Measurements from ENCODE around the gene ANKMY1.
"Not testable (repeated sequence)": the region's sequence is repeated elsewhere in the genome, so short reads cannot be mapped to it uniquely, and the experiment has no call there.

Gene ANKMY1

DNA sequence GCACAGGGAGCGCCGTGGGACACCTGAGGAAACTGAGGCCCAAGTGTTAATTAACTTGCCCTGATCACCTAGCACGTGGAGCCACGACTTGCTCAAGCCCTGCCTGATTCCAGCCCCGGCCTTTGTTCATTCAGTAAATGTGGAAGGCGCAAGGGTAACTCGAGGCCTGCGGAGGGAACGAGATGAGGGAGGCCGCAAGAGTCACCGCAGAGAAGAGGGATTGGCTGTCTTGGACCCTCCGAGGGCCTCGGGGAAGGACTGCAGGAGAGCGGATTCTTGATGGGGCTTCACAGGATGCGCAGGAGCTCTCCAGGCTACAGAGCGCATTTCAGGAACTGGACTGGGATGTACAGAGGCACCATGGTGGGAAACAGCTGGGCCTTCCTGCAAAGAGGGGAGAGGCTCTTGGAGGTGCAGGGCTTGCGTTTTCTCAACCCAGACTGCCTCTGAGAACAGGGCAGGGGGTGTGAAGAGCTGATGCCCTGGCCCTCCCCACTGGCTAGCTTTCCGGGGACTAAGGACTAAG, 511 bp upstream of the ANKMY1 start:
- H3K9me3 Mint-ChIP-seq = no peaks in the 10 kb centered on the region
- peaks cover 55% of the 10 kb centered on the region for H3K4me1 Mint-ChIP-seq
- no peak overlapping the region for H3K27ac Mint-ChIP-seq
- H3K36me3 Mint-ChIP-seq = peaks cover 8% of the 10 kb centered on the region
- peak overlapping the region; percentile 92 for H3K4me3 Mint-ChIP-seq
- no peaks in the 10 kb centered on the region for H3K27me3 Mint-ChIP-seq

DNA sequence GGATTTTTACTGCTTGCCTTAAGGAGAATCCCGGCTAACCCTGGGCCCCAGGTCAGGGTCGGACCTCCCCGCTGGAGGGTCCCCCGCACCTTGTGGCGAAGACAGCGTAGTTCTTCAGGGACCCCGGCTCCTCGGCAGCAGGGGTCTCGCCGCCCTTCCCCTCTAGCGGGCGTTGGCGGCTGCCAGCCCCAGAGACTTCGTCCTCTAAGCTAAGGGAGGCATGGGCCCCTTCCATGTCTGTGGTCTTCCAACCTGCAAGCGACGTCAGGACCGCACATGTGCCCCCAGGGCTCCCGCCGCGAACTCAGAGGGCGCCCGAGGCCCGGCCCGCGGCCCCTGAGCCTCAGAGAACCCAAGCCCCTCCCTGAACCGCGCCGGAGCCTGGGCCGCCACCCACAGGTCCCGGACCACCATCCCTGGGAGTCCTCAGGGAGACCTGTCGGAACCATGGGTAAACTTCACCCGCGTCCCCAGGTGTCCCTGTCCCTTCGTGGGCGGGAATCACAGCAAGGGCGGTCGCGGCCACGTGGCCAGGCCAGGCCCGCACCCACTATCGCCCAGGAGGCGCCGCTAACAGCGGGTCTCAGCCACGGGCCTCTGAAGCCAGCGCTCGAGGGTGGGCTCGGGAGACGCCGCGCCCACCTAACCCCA, 562 bp downstream of the ANKMY1 start:
- Mint-ChIP-seq H3K4me1 (peaks cover 46% of the 10 kb centered on the region), H3K27me3 (no peaks in the 10 kb centered on the region), H3K4me3 (peak overlapping the region; percentile 63), H3K27ac (no peak overlapping the region), H3K36me3 (peaks cover 10% of the 10 kb centered on the region), H3K9me3 (no peaks in the 10 kb centered on the region)

DNA sequence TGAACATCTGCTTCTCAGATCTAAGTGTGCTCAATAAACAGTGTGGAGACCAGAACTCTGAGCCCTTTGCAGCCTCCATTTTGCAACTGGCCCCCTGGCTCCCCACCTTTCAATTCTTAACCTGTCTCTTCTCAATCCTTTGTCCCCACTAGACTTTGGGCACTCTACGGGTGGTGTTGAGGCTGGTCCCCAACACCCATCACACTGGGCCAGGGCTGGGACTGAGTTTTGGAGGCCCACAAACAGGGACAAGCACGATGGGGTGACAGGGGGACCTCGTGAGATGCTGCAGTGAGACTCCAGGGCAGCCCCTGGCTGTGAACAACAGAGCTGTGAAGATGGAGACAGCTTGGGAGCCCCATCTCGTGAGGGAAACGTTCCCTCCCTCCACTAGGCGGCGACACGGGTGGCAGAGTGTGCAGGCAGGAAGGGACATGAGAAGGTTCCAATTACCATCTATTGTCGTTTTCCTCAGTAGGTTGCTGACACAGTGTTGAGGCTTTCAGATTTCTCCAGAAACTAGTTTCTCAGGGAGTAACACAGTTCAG, 1.2 kb downstream of the ANKMY1 start:
- H3K9me3 Mint-ChIP-seq = no peaks in the 10 kb centered on the region
- H3K4me3 Mint-ChIP-seq = peak overlapping the region; percentile 63
- no peaks in the 10 kb centered on the region for H3K27me3 Mint-ChIP-seq
- H3K27ac Mint-ChIP-seq = no peak overlapping the region
- peaks cover 14% of the 10 kb centered on the region for H3K36me3 Mint-ChIP-seq
- H3K4me1 Mint-ChIP-seq = peaks cover 44% of the 10 kb centered on the region

DNA sequence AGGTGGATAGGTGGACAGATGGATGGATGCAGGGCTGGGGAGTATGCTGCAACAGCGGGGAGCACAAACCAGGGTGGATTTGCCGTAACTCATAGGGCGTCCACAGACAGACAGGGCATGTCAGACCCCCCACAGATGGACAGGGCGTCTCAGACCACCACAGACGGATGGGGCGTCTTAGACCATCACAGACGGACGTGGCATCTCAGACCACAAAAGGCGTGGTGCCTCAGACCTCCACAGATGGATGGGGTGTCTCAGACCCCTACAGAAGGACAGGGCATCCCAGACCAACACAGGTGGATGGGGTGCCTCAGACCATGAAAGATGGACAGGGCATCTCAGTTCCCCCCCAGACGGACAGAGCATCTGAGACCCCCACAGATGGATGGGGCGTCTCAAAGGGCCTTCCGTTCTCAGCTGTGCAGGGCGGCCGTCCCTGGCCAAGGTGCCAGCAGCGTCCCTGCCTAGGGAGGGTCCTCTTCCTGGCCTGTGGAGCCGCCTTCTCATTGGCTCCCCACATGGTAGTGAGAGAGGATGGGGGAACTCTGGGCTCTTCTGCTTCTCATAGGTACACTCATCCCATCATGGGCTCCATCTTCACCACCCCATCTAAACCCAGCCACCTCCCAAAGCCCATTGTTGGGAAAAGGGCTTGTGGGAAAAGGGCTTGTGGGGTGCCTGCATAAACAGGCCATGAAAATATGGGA, 2.1 kb downstream of the ANKMY1 start:
- Mint-ChIP-seq H3K4me1 (peaks cover 40% of the 10 kb centered on the region), H3K36me3 (peaks cover 21% of the 10 kb centered on the region), H3K27me3 (no peaks in the 10 kb centered on the region), H3K27ac (no peak overlapping the region), H3K4me3 (no peak overlapping the region), H3K9me3 (no peaks in the 10 kb centered on the region)

DNA sequence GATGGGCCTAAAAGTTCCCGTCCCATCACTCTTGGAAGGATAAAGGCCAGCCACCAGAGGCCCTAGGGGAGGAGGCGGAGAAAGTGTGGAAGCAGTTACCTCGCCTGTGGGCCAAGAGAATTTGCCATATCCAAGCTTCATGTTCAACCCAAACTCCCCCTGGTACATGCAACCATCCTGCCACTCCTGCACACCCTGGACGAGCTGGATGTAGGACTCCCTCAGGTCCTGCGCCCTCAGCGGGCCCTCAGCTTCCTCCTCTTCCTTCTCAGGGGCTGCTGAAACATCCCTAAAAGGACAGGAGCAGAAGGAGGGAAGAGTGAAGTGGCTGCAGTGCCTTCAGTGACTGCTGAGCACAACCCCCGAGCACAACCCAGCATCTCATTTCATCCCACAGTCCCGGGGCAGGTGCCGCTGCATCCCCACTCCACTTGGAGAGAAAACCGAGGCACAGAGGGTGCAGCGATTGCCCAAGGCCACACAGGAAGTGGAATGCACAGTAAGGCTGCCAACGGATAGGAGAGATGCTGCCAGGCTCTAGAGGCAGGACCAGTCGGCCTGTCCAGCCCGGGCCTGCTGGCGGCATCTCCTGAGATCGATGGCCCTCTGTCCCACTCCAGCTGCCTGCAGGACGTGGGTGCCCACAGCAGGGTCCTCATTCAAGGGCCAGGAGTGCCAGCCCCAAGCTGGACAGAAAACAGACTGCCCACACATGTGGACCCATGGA, 2.9 kb downstream of the ANKMY1 start:
- H3K27me3 Mint-ChIP-seq = no peaks in the 10 kb centered on the region

GRCh38 chr2:240553956-240554480, 3.8 kb downstream of the ANKMY1 start:
- Mint-ChIP-seq H3K36me3 (peaks cover 21% of the 10 kb centered on the region), H3K4me1 (peaks cover 31% of the 10 kb centered on the region), H3K27me3 (no peaks in the 10 kb centered on the region), H3K4me3 (no peak overlapping the region), H3K27ac (no peak overlapping the region), H3K9me3 (no peaks in the 10 kb centered on the region)

More for the DNA sequence above, 2.9 kb downstream of the ANKMY1 start:
- Mint-ChIP-seq H3K36me3 (peaks cover 24% of the 10 kb centered on the region), H3K4me1 (peaks cover 40% of the 10 kb centered on the region), H3K4me3 (no peak overlapping the region), H3K9me3 (no peaks in the 10 kb centered on the region), H3K27ac (no peak overlapping the region)

- Mint-ChIP-seq H3K4me3 (no peak overlapping the region), H3K27me3 (no peaks in the 10 kb centered on the region), H3K36me3 (peaks cover 18% of the 10 kb centered on the region), H3K9me3 (no peaks in the 10 kb centered on the region), H3K27ac (no peak overlapping the region), H3K4me1 (peaks cover 21% of the 10 kb centered on the region)
Measured at GRCh38 chr2:240551811-240552210, 6.0 kb downstream of the ANKMY1 start.

- peaks cover 18% of the 10 kb centered on the region for H3K36me3 Mint-ChIP-seq
- H3K4me3 Mint-ChIP-seq = no peak overlapping the region
- no peaks in the 10 kb centered on the region for H3K9me3 Mint-ChIP-seq
- H3K27ac Mint-ChIP-seq = no peak overlapping the region
- H3K4me1 Mint-ChIP-seq = peaks cover 16% of the 10 kb centered on the region
- no peaks in the 10 kb centered on the region for H3K27me3 Mint-ChIP-seq
Measured at GRCh38 chr2:240551288-240551687, 6.5 kb downstream of the ANKMY1 start.

GRCh38 chr2:240539906-240540305, 17.9 kb downstream of the ANKMY1 start:
- Mint-ChIP-seq H3K36me3 (peaks cover 30% of the 10 kb centered on the region), H3K27me3 (no peaks in the 10 kb centered on the region), H3K27ac (peak overlapping the region; percentile 42), H3K4me1 (peaks cover 19% of the 10 kb centered on the region), H3K4me3 (no peak overlapping the region), H3K9me3 (no peaks in the 10 kb centered on the region)

GRCh38 chr2:240539101-240539500, 18.7 kb downstream of the ANKMY1 start:
- H3K4me1 Mint-ChIP-seq = peaks cover 19% of the 10 kb centered on the region
- peaks cover 36% of the 10 kb centered on the region for H3K36me3 Mint-ChIP-seq
- H3K27ac Mint-ChIP-seq, H3K27me3 Mint-ChIP-seq, H3K9me3 Mint-ChIP-seq, H3K4me3 Mint-ChIP-seq: not testable (repeated sequence)

DNA sequence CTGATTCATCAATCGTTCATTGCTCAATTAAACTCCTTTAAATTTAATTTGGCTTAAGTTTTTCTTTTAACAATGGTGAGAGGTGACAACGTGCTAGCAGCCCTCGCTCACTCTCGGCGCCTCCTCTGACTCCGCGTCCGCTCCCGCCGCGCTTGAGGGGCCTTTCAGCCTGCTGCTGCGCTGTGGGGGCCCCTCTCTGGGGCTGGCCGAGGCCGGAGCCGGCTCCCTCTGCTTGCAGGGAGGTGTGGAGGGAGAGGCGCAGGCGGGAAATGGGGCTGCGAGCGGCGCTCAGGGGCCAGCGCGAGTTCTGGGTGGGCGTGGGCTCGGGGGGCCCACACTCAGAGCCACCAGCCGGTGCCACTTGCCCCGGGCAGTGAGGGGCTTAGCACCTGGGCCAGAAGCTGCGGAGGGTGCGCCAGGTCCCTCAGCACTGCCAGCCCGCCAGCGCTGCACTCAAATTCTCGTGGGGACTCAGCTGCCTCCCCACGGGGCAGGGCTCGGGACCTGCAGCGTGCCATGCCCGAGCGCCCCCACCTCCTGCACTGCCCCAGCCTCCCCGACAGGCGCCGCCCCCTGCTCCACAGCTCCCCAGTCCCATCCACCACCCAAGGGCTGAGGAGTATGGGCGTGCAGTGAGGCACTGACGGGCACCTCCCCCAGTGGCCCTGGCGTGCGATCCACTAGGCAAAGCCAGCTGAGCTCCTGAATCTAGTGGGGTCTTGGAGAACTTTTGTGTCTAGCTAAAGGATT, 19.6 kb downstream of the ANKMY1 start:
- Mint-ChIP-seq H3K36me3 (peaks cover 38% of the 10 kb centered on the region), H3K4me3 (no peak overlapping the region)

DNA sequence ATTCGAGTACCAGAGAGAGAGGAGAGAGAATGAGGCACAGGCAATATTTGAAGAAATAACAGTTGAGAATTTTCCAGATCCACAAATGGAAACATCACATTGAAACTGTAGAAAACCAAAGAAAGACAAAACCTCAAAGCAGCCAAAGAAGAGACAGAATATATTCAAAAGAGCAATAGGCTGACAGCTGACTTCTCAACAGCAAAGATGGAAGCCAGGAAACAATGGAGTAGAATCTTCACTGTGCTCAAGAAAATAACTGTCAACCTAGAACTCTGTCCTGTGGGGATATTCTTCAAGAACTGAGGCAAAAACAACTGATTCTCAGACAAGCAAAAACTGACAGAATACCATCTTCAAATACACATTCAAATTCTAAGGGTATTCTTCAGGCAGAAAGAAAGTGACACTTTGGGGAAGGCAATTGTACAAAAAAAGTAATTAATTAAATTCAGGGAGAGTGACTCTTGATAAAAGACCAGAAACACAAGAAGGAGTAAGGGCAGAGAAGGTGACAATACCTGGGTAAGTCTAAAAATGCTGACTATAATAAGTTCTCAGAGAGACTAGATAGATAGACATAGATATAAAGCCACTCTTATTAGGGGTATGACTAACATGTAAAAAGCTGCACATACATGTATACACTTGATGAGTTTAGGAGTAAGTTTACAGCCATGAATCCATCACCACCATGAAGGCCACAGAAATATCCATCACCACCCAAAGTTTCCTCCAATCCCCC, 25.6 kb downstream of the ANKMY1 start:
- no peaks in the 10 kb centered on the region for H3K27me3 Mint-ChIP-seq
- H3K9me3 Mint-ChIP-seq = peaks cover 8% of the 10 kb centered on the region
- no peak overlapping the region for H3K27ac Mint-ChIP-seq
- peaks cover 10% of the 10 kb centered on the region for H3K4me1 Mint-ChIP-seq
- H3K36me3 Mint-ChIP-seq = peaks cover 59% of the 10 kb centered on the region
- no peak overlapping the region for H3K4me3 Mint-ChIP-seq

More for the DNA sequence above, 19.6 kb downstream of the ANKMY1 start:
- Mint-ChIP-seq H3K9me3 (no peaks in the 10 kb centered on the region), H3K27me3 (no peaks in the 10 kb centered on the region), H3K4me1 (peaks cover 15% of the 10 kb centered on the region), H3K27ac (no peak overlapping the region)

DNA sequence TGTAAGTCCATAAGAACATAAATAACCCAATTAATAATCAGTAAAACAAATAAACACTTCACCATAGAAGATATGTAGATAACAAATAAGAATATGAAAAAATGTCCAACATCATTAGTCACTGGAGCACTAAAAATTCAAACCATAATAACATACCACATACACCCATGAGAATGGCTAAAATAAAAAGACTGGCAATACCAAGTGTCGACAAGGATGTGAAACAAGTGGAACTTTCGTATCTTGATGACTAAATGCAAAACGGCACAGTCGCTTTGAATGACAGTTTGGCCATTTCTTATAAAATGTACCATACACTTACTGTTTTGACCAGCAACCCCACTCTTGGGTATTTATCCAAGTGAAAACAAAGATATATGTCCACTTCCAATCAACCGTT, 26.8 kb downstream of the ANKMY1 start:
- Mint-ChIP-seq H3K4me1 (peaks cover 4% of the 10 kb centered on the region), H3K27ac (no peak overlapping the region), H3K4me3 (no peak overlapping the region), H3K27me3 (no peaks in the 10 kb centered on the region), H3K9me3 (peaks cover 8% of the 10 kb centered on the region), H3K36me3 (peaks cover 62% of the 10 kb centered on the region)

- Mint-ChIP-seq H3K36me3 (peaks cover 55% of the 10 kb centered on the region), H3K9me3 (peaks cover 8% of the 10 kb centered on the region), H3K27ac (no peak overlapping the region), H3K4me3 (no peak overlapping the region), H3K4me1 (no peaks in the 10 kb centered on the region), H3K27me3 (no peaks in the 10 kb centered on the region)
Measured at GRCh38 chr2:240530181-240530580, 27.6 kb downstream of the ANKMY1 start.
